Pancreas (tissue), 10 donors: Measurements from ENCODE around the gene WNK4. TPM values are rescaled to one million over a fixed set of nuclear protein-coding genes. Genes with fewer than 3 reads are reported as not detected.
A peak's percentile ranks its signal among the peaks of the same experiment; 100 is the strongest.

Experiments used
- ATAC-seq, 4 donors: fragments of 200-7000 bp; cut with Tn5 transposase; one replicate each; pipeline versions ENCODE4 v1.8.0 to v1.9.1; 2020; ENCODE audit warnings: mild to moderate bottlenecking in 4 of 4, moderate library complexity in 4 of 4
- DNase-seq, 6 donors: peaks; one replicate each; pipeline ENCODE4 v3.0.0-alpha.2; 2020
- FAIRE-seq: peaks from 2 replicates; lab custom pipeline; 2012; peaks lifted over from hg19 to GRCh38; lab: Jason Lieb, UNC
- H3K27ac ChIP-seq, 4 donors: fragments of 200-600 bp; sonication (generic); 1 replicate in 3 of 4; 2 replicates in 1 of 4; pipeline versions ENCODE4 v1.5.0 to v1.8.0; 2020
- H3K27me3 ChIP-seq, 4 donors: fragments of 200-600 bp; one replicate each; pipeline ENCODE4 v1.8.0; 2021
- H3K36me3 ChIP-seq, 3 donors: fragments of 200-600 bp; sonication (generic) in 1 of 3; one replicate each; pipeline versions ENCODE4 v1.5.0 to v1.8.0; 2020 to 2021
- H3K4me1 ChIP-seq, 3 donors: fragments of 200-600 bp; one replicate each; pipeline ENCODE4 v1.8.0; 2021
- H3K4me3 ChIP-seq, 4 donors: fragments of 200-600 bp; sonication (generic) in 2 of 4; one replicate each; pipeline versions ENCODE4 v1.5.0 to v1.8.0; 2020 to 2021
- H3K9me3 ChIP-seq, 4 donors: fragments of 200-600 bp; one replicate each; pipeline ENCODE4 v1.8.0; 2021
- CTCF ChIP-seq, 4 donors: fragments of 200-600 bp; sonication (generic) in 3 of 4; IDR thresholded peaks; one replicate each; pipeline versions ENCODE4 v1.5.0 to v1.8.0; 2021; ENCODE audit warnings: antibody characterized with exemption in 4 of 4
- WGBS, 2 donors: extraction: QIAGEN DNeasy Blood & Tissue Kit; methylation state at CpG; one replicate each; pipeline ENCODE4 v1.1.7; 2013; 5-methylcytosine and 5-hydroxymethylcytosine counted together
- intact Hi-C, 3 donors: fragments of 100-400 bp; cut with DNase I; formaldehyde crosslinking; loops; one replicate each; pipeline versions ENCODE4 v1.11.1 to v1.14.2; 2022
- polyA plus RNA-seq, 2 donors: library from polyadenylated mRNA; stranded (reverse); fragments of 200-250 nt; gene quantifications; one replicate each; pipeline ENCODE4 v1.2.3, GENCODE V29; 2013
- total RNA-seq, 6 donors: library from RNA; stranded (reverse); fragmentation: NEBNext Ultra II Directional in 4 of 6; extraction: Animal tissue kit (Norgen Biotek cat#: 25700) in 4 of 6; gene quantifications; one replicate each; pipeline versions ENCODE4 v1.2.1 to v1.2.4, GENCODE V29; 2021 to 2023
- donor health status: healthy with polysubstance abuse.
- donor health status: DM: no; HTN: no; CAD: no; lungs with moderate emphysema.
- donor health status: DM: no; HTN: no; CAD: no.
- donor health status: control.
- donor health status: control.
- donor health status: Bipolar disorder and iron deficiency.
- donor health status: DM: yes; HTN: yes; CAD: no.
- donor health status: DM: no; HTN: no; CAD: no.
- donor health status: DM: no; HTN: no; CAD: no.
- donor health status: DM: yes; HTN: yes; CAD: no.

WNK4 gene
- total and polyA plus RNA-seq, 8 donors: 0.19 to 4.7 (median 0.53) TPM

DNA sequence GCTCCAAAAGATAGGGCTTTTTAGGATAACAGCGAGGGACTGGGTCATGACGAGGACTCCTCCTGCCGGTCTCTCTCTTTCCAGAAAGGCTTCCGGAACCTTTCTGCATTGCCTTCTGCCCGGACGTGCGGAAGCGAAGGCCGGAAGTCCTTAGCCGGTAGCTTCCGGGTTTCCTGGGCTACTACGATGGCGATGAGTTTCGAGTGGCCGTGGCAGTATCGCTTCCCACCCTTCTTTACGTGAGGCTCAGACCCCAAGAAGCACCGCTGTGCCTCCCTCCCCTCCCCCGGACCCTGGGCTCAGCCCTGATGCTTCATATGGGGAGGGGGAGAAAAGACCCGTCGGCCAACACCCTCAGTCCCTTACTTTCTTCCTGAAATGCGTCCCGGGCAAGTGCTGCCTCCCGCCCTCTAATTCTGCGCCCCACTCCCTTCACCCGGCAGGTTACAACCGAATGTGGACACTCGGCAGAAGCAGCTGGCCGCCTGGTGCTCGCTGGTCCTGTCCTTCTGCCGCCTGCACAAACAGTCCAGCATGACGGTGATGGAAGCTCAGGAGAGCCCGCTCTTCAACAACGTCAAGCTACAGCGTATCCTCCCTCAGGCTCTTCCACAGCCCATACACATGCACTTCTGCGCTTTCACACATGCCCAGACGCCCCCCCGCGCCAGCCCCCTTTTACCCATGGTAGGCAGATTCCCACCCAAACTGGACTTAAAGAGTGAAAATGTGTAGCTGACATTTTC lies 6.9 kb upstream of the WNK4 start, which contains the start of gene VPS25:
Gene VPS25 (plus strand): TSS at position 160 of the 746 bp plus-strand sequence. CDS start 27 bp downstream, at position 187.
- H3K4me3 ChIP-seq: peak within 1 kb of the TSS; percentile 55 to 98 (median 76)
- ATAC-seq: peak; percentile 93 to 99 (median 98)
- WGBS, 2 donors: 0% methylated on average over 39 of the region's 39 CpGs
- peak in 5 of 6 donors; percentile 70 to 80 (median 71) for DNase-seq
- no peak for TF ChIP-seq CTCF (IDR thresholded peaks at IDR 0.05)
- H3K9me3 ChIP-seq: no peaks in the 10 kb centered on the region
- H3K36me3 ChIP-seq: peaks cover 0 to 18% (median 12%) of the 10 kb centered on the region in 3 donors
- peak within 1 kb of the TSS; percentile 11 to 71 (median 41) for H3K27ac ChIP-seq
- FAIRE-seq: no peak
- peaks cover 0 to 17% (median 0%) of the 10 kb centered on the region in 3 donors for H3K4me1 ChIP-seq
- no peaks in the 10 kb centered on the region for H3K27me3 ChIP-seq
- intact Hi-C loops: no loop called here

GRCh38 chr17:42774066-42774745 lies 6.2 kb upstream of the WNK4 start:
- H3K4me3 ChIP-seq: peak overlapping the region; percentile 55 to 98 (median 76)
- FAIRE-seq (no peak), DNase-seq (no peak), ATAC-seq (no peak)
- H3K27ac ChIP-seq: no peak overlapping the region
- 69 to 72% methylated on average over 3 of the region's 3 CpGs for WGBS, 2 donors
- H3K4me1 ChIP-seq: peaks cover 0 to 17% (median 0%) of the 10 kb centered on the region in 3 donors
- no peak for TF ChIP-seq CTCF (IDR thresholded peaks at IDR 0.05)
- intact Hi-C loops: no loop called here
- no peaks in the 10 kb centered on the region for H3K27me3 ChIP-seq
- peaks cover 0 to 25% (median 13%) of the 10 kb centered on the region in 3 donors for H3K36me3 ChIP-seq
- no peaks in the 10 kb centered on the region for H3K9me3 ChIP-seq

DNA sequence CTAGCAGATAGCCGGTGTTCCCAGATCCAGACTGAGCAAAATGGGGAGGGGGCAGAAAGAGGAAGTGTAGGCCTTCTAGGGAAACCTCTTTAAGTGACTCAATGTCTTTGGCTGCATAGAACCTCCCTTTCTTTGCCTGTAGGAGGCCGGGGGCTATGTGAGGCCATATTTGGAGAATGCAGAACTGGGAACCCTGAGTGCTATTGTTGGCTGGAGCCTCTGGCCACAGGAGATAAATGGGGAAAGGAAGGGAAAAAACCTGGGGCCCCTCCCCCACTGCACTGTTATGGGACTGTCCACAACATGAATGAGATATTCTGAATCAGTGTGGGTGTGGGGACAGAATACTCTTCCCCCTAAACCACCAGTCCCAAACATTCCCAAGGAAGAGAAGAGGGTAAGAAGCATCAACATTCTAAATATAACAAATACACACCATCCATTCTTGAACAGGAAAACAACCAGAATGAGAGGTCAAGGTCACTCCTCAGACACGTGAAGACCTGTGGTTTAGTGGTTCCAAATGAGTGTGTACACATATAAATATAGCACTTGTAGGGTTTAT lies 4.8 kb upstream of the WNK4 start:
- no peak overlapping the region for H3K27ac ChIP-seq
- no peak for DNase-seq
- H3K9me3 ChIP-seq: no peaks in the 10 kb centered on the region
- intact Hi-C loops: no loop called here
- H3K4me3 ChIP-seq: no peak overlapping the region
- peaks cover 0 to under 1% (median 0%) of the 10 kb centered on the region in 4 donors for H3K27me3 ChIP-seq
- TF ChIP-seq CTCF (IDR thresholded peaks at IDR 0.05): no peak
- peaks cover 0 to 29% (median 13%) of the 10 kb centered on the region in 3 donors for H3K36me3 ChIP-seq
- ATAC-seq: no peak
- peaks cover 0 to 17% (median 3%) of the 10 kb centered on the region in 3 donors for H3K4me1 ChIP-seq
- no peak for FAIRE-seq
- 56 to 57% methylated on average over 3 of the region's 3 CpGs for WGBS, 2 donors

DNA sequence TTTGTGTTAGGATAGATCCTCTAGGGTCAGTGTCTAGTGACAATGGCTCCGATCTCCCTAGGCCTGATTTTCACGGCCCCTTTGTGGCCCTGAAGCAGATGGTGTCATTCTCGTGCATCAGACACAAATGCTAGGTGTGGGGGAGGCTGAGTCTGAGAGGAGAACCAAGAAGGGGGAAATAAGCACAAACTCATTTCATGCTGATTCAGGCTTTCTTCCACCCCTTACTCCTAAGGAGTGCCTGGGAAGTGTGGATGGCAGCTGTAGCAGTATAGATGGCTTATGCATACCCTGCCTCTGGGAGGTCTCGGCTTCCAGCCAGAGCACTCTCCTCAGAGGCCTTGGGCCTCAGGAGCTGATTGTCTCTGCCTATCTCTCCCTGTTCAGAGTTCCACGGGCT lies 1.8 kb upstream of the WNK4 start:
- no peak for DNase-seq
- no peak overlapping the region for H3K4me3 ChIP-seq
- H3K36me3 ChIP-seq: peaks cover 0 to 29% (median 13%) of the 10 kb centered on the region in 3 donors
- peaks cover 0 to 3% (median 0%) of the 10 kb centered on the region in 4 donors for H3K27me3 ChIP-seq
- TF ChIP-seq CTCF (IDR thresholded peaks at IDR 0.05): no peak
- H3K27ac ChIP-seq: no peak overlapping the region
- H3K4me1 ChIP-seq: peaks cover 0 to 10% (median 9%) of the 10 kb centered on the region in 3 donors
- intact Hi-C loops: no loop called here
- no peak for ATAC-seq
- H3K9me3 ChIP-seq: no peaks in the 10 kb centered on the region
- WGBS, 2 donors: 68 to 72% methylated on average over 5 of the region's 5 CpGs
- FAIRE-seq: no peak
